Trophoblast cell (in vitro differentiated cells and primary cell): ENCODE results near the gene CDC42EP4.
"Not testable (repeated sequence)": the region's sequence is repeated elsewhere in the genome, so short reads cannot be mapped to it uniquely, and the experiment has no call there.

ENCODE experiments used
- DNase-seq, 2 donors: peaks; one replicate each; pipeline ENCODE4 v3.0.0-alpha.2; 2016
- H2AFZ ChIP-seq: 2 replicates; pipeline ENCODE4 v1.6.1; 2013; ENCODE audit warnings: low read length, moderate library complexity, mild to moderate bottlenecking; ENCODE audit not compliant: insufficient read depth, poor library complexity
- H2AK5ac ChIP-seq: 2 replicates; pipeline ENCODE4 v1.6.1; 2013; ENCODE audit warnings: mild to moderate bottlenecking, low read length
- H2BK120ac ChIP-seq: 2 replicates; pipeline ENCODE4 v1.6.1; 2013; ENCODE audit warnings: low read length, mild to moderate bottlenecking, moderate library complexity; ENCODE audit not compliant: insufficient read depth, poor library complexity
- H2BK12ac ChIP-seq: 2 replicates; pipeline ENCODE4 v1.6.1; 2013; ENCODE audit warnings: mild to moderate bottlenecking, low read length, moderate library complexity
- H2BK5ac ChIP-seq: 2 replicates; pipeline ENCODE4 v1.6.1; 2013; ENCODE audit warnings: low read length, low read depth, moderate library complexity, mild to moderate bottlenecking; ENCODE audit not compliant: poor library complexity
- H3K14ac ChIP-seq: 2 replicates; pipeline ENCODE4 v1.6.1; 2013; ENCODE audit warnings: mild to moderate bottlenecking, low read length
- H3K18ac ChIP-seq: 2 replicates; pipeline ENCODE4 v1.6.1; 2013; ENCODE audit warnings: mild to moderate bottlenecking, low read length
- H3K23ac ChIP-seq: 2 replicates; pipeline ENCODE4 v1.6.1; 2013; ENCODE audit warnings: low read length
- H3K27ac ChIP-seq: 2 replicates; pipeline ENCODE4 v1.5.1; 2013; ENCODE audit warnings: low read depth, mild to moderate bottlenecking, inconsistent platforms, low read length, moderate library complexity
- H3K27me3 ChIP-seq: 2 replicates; pipeline ENCODE4 v1.6.1; 2013; ENCODE audit warnings: inconsistent platforms, mild to moderate bottlenecking, low read length, moderate library complexity; ENCODE audit not compliant: insufficient read depth
- H3K36me3 ChIP-seq, 2 experiments: 1 replicate in 1 of 2; 2 replicates in 1 of 2; pipeline ENCODE4 v1.6.1; 2013; ENCODE audit warnings: low read length in 2 of 2, mild to moderate bottlenecking in 2 of 2, moderate library complexity in 1 of 2; ENCODE audit not compliant: insufficient read depth in 2 of 2, control insufficient read depth in 1 of 2
- H3K4ac ChIP-seq: 2 replicates; pipeline ENCODE4 v1.6.1; 2013; ENCODE audit warnings: low read depth, mild to moderate bottlenecking, low read length, moderate library complexity
- H3K4me1 ChIP-seq, 2 experiments: 1 replicate in 1 of 2; 2 replicates in 1 of 2; pipeline ENCODE4 v1.6.1; 2013; ENCODE audit warnings: low read length in 2 of 2, mild to moderate bottlenecking in 2 of 2, moderate library complexity in 1 of 2; ENCODE audit not compliant: insufficient read depth in 2 of 2, control insufficient read depth in 1 of 2
- H3K4me2 ChIP-seq: 2 replicates; pipeline ENCODE4 v1.6.1; 2013; ENCODE audit warnings: inconsistent platforms, mild to moderate bottlenecking, low read length, moderate library complexity
- H3K4me3 ChIP-seq: 2 replicates; pipeline ENCODE4 v1.5.1; 2013; ENCODE audit warnings: mild to moderate bottlenecking, low read depth, low read length, inconsistent platforms
- H3K79me1 ChIP-seq: one replicate; pipeline ENCODE4 v1.6.1; 2013; ENCODE audit warnings: low read length
- H3K79me2 ChIP-seq: 2 replicates; pipeline ENCODE4 v1.6.1; 2013; ENCODE audit warnings: low read length, mild to moderate bottlenecking; ENCODE audit not compliant: control insufficient read depth, insufficient read depth, poor library complexity
- H3K9ac ChIP-seq: 2 replicates; pipeline ENCODE4 v1.6.1; 2013; ENCODE audit warnings: mild to moderate bottlenecking, low read length
- H3K9me3 ChIP-seq: 2 replicates; pipeline ENCODE4 v1.6.1; 2013; ENCODE audit warnings: low read depth, mild to moderate bottlenecking, control low read depth, inconsistent platforms, low read length; ENCODE audit not compliant: insufficient read depth
- H4K12ac ChIP-seq: 2 replicates; pipeline ENCODE4 v1.6.1; 2013; ENCODE audit warnings: low read depth, mild to moderate bottlenecking, low read length, moderate library complexity
- H4K8ac ChIP-seq: 2 replicates; pipeline ENCODE4 v1.6.1; 2013; ENCODE audit warnings: low read depth, mild to moderate bottlenecking, low read length, moderate library complexity
- H4K91ac ChIP-seq: one replicate; pipeline ENCODE4 v1.6.1; 2013; ENCODE audit warnings: low read depth, mild to moderate bottlenecking, low read length, moderate library complexity
- WGBS: extraction: QIAGEN DNeasy Blood & Tissue Kit; methylation state at CpG from one replicate; pipeline ENCODE4 v1.1.7; 2013; ENCODE audit warnings: missing lambda C conversion rate; ENCODE audit not compliant: insufficient read length, insufficient coverage; ENCODE audit errors: extremely low coverage; 5-methylcytosine and 5-hydroxymethylcytosine counted together

The CDC42EP4 gene

DNA sequence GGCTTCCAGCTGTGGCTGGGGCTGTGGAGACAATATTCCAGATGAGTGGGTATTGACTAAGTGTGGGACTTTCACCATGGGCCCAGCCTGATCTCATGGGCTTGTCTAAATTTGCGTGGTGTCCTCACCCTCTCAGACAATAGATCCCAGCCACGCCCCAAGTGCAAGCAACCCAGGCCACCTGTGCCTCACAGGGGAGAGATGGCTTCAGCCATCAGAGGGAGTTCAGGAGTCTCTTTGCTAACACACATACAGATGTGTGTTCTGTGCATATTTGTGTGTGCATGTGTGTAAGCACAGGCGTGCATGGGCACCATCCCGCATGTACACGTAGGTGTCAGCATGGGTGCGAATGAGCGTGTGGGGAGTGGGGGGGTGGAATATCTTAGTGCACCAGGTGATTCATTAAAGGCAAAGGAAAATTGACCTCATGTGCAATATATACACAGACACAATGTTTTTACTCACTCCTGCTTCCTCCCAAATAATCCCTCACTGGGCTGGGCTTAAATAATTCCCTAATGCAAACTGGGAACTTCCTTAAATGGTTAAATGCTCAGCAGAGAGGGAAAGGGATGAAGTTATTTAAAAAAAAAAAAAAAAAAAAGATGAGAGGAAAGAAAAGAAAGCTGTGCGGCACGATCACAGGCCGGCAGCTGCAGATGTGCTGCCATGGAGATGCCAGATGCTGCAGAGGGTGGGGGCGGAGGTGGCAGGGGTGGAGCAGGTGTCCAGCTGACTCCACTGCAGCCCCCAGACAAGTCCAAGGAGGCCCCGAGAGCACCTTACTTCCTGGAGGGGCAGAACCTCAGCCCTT, 24.0 kb upstream of the CDC42EP4 start:
- Histone ChIP-seq H2BK12ac (no peak overlapping the region), H4K91ac (no peak overlapping the region), H3K27me3 (no peaks in the 10 kb centered on the region), H3K27ac (no peak overlapping the region), H3K79me2 (no peaks in the 10 kb centered on the region), H4K12ac (no peak overlapping the region), H3K4me2 (no peak overlapping the region), H3K36me3 (peaks cover 0 to 3% of the 10 kb centered on the region in 2 experiments), H3K23ac (no peak overlapping the region), H3K14ac (no peak overlapping the region), H2BK5ac (no peak overlapping the region), H3K4me3 (no peak overlapping the region), H3K18ac (no peak overlapping the region), H4K8ac (no peak overlapping the region), H3K9me3 (no peaks in the 10 kb centered on the region), H3K4me1 (no peaks in the 10 kb centered on the region), H3K4ac (no peak overlapping the region), H2BK120ac (no peak overlapping the region), H2AK5ac (no peak overlapping the region), H3K79me1 (no peaks in the 10 kb centered on the region), H3K9ac (no peak overlapping the region), H2AFZ (no peak overlapping the region)
- WGBS: no CpG with 5 or more reads among the region's 12 CpGs
- no peak for DNase-seq

DNA sequence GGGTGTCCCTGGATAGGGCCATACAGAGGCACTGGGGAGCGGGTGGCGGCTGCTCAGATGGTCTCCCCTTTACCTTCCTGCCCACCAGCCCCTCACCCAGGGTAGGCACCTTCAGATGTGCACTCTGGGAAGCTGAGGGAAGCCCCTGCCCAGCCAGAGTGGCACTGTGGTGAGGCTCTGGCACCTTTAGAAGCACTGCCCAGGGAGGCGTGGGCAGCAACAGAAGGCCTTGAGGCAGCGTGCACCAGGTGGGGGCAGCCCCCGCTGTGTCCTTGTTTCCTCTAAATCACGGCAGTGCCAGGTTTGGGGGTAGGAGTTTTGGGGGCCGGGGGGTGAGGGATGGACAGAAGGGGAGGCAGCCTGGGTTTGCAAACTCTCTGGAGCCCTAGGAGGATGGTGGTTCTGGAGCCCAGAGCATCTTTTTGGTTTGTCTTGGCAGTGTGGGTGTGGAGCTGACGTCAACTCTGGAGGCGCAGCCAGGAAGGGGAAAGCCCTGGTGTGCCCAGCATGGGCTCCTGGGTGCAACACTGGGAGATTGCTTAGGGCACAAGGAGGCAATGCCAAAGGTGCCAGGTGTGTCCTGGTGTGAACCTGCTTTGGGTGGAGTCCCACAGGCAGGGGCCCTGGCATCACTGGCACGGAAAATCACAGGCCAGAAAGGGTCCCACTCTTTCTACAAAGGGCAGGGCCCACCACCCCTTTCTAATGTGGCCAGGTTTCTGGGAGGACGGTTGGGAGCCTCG, 23.1 kb upstream of the CDC42EP4 start:
- WGBS: no CpG with 5 or more reads among the region's 12 CpGs
- Histone ChIP-seq H3K4me2 (no peak overlapping the region), H2AFZ (no peak overlapping the region), H3K23ac (no peak overlapping the region), H3K18ac (no peak overlapping the region), H4K8ac (no peak overlapping the region), H3K79me1 (no peaks in the 10 kb centered on the region), H3K9me3 (no peaks in the 10 kb centered on the region), H4K12ac (no peak overlapping the region), H3K4me1 (no peaks in the 10 kb centered on the region), H3K36me3 (peaks cover 0 to 3% of the 10 kb centered on the region in 2 experiments), H3K79me2 (no peaks in the 10 kb centered on the region), H2BK120ac (no peak overlapping the region), H3K14ac (no peak overlapping the region), H2BK5ac (no peak overlapping the region), H2AK5ac (no peak overlapping the region), H4K91ac (no peak overlapping the region), H2BK12ac (no peak overlapping the region), H3K4me3 (no peak overlapping the region), H3K4ac (no peak overlapping the region), H3K27ac (no peak overlapping the region), H3K27me3 (no peaks in the 10 kb centered on the region), H3K9ac (no peak overlapping the region)
- DNase-seq: no peak

DNA sequence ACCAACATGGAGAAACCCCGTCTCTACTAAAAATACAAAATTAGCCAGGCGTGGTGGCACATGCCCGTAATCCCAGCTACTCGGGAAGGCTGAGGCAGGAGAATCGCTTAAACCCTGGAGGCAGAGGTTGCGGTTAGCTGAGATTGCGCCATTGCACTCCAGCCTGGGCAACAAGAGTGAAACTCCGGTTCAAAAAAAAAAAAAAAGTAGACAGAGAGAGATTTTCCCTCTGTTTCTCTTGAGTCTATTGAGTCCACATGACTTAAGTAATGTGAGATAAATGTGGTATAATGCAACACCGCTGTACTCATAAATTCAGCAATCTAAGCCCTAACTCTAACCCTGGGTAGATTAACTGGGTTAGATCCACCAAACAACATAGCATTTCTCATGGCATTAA, 21.6 kb upstream of the CDC42EP4 start:
- no CpG with 5 or more reads among the region's 9 CpGs for WGBS
- not testable (repeated sequence) for H3K4me3 ChIP-seq, H2BK12ac ChIP-seq, H4K91ac ChIP-seq, H3K27ac ChIP-seq, H2AK5ac ChIP-seq, H3K4me1 ChIP-seq, H3K9ac ChIP-seq, H3K18ac ChIP-seq, H3K23ac ChIP-seq, H4K12ac ChIP-seq, H3K9me3 ChIP-seq, H2AFZ ChIP-seq, H3K14ac ChIP-seq, H3K4me2 ChIP-seq, H3K4ac ChIP-seq, H3K27me3 ChIP-seq, H3K79me2 ChIP-seq, H3K36me3 ChIP-seq, H2BK5ac ChIP-seq, H3K79me1 ChIP-seq, H2BK120ac ChIP-seq, H4K8ac ChIP-seq
- peak in 1 of 2 donors; percentile 34 for DNase-seq

GRCh38 chr17:73331060-73331459, 19.3 kb upstream of the CDC42EP4 start:
- Histone ChIP-seq H2BK5ac (no peak overlapping the region), H3K27me3 (no peaks in the 10 kb centered on the region), H3K4ac (no peak overlapping the region), H2BK120ac (no peak overlapping the region), H3K4me2 (no peak overlapping the region), H3K36me3 (no peaks in the 10 kb centered on the region), H3K23ac (no peak overlapping the region), H3K9ac (no peak overlapping the region), H4K91ac (no peak overlapping the region), H4K8ac (no peak overlapping the region), H3K18ac (no peak overlapping the region), H2AK5ac (no peak overlapping the region), H3K14ac (no peak overlapping the region), H3K79me2 (no peaks in the 10 kb centered on the region), H2AFZ (no peak overlapping the region), H3K4me3 (no peak overlapping the region), H4K12ac (no peak overlapping the region), H3K4me1 (no peaks in the 10 kb centered on the region), H3K27ac (no peak overlapping the region), H3K9me3 (no peaks in the 10 kb centered on the region), H3K79me1 (no peaks in the 10 kb centered on the region), H2BK12ac (no peak overlapping the region)
- WGBS: no CpG with 5 or more reads among the region's 3 CpGs
- no peak for DNase-seq
